GM21381 (cell line): ENCODE results near the gene NLRP7.
"Not testable (repeated sequence)": the region's sequence is repeated elsewhere in the genome, so short reads cannot be mapped to it uniquely, and the experiment has no call there.

Experiments used
- ATAC-seq: cut with Tn5 transposase; IDR thresholded peaks from one replicate; pipeline ENCODE4 v1.9.1; 2021; ENCODE audit warnings: mild to moderate bottlenecking, moderate library complexity; ENCODE audit not compliant: unreplicated experiment

The NLRP7 gene

GRCh38 chr19:54947381-54947780 is at the start of gene NLRP7:
TSS of gene NLRP7 (minus strand) at chr19:54947530.
- ATAC-seq: no peak

- ATAC-seq: no peak
Measured at GRCh38 chr19:54995561-54995960, 48.2 kb upstream of the NLRP7 start.

GRCh38 chr19:54989531-54989930 is 42.2 kb upstream of the NLRP7 start:
- ATAC-seq: not testable (repeated sequence)

- not testable (repeated sequence) for ATAC-seq
Measured at GRCh38 chr19:54982562-54982961, 35.2 kb upstream of the NLRP7 start.

- ATAC-seq: not testable (repeated sequence)
Measured at GRCh38 chr19:54973229-54974090, 26.1 kb upstream of the NLRP7 start.

- ATAC-seq: not testable (repeated sequence)
Measured at GRCh38 chr19:54971446-54971845, 24.1 kb upstream of the NLRP7 start.

- ATAC-seq: no peak
Measured at GRCh38 chr19:54969647-54970046, 22.3 kb upstream of the NLRP7 start.

- ATAC-seq: no peak
Measured at GRCh38 chr19:54967611-54968010, 20.3 kb upstream of the NLRP7 start.

- ATAC-seq: not testable (repeated sequence)
Measured at GRCh38 chr19:54965055-54965454, 17.7 kb upstream of the NLRP7 start.

- no peak for ATAC-seq
Measured at GRCh38 chr19:54959840-54960239, 12.5 kb upstream of the NLRP7 start.

GRCh38 chr19:54955376-54955775 is 8.0 kb upstream of the NLRP7 start:
- ATAC-seq: no peak

GRCh38 chr19:54953345-54953713 is 6.0 kb upstream of the NLRP7 start:
- not testable (repeated sequence) for ATAC-seq

- ATAC-seq: no peak
Measured at GRCh38 chr19:54952591-54953344, 5.4 kb upstream of the NLRP7 start.

- not testable (repeated sequence) for ATAC-seq
Measured at GRCh38 chr19:54950580-54950979, 3.2 kb upstream of the NLRP7 start.

GRCh38 chr19:54949412-54949811 is 2.1 kb upstream of the NLRP7 start:
- no peak for ATAC-seq

GRCh38 chr19:54943772-54944361 is 3.5 kb downstream of the NLRP7 start:
- not testable (repeated sequence) for ATAC-seq

GRCh38 chr19:54939538-54939937 is 7.8 kb downstream of the NLRP7 start:
- ATAC-seq: not testable (repeated sequence)

GRCh38 chr19:54938906-54939305 is 8.4 kb downstream of the NLRP7 start:
- ATAC-seq: no peak

- ATAC-seq: no peak
Measured at GRCh38 chr19:54937926-54938325, 9.4 kb downstream of the NLRP7 start.

- ATAC-seq: no peak
Measured at GRCh38 chr19:54928299-54928698, 19.0 kb downstream of the NLRP7 start.

- ATAC-seq: no peak
Measured at GRCh38 chr19:54923276-54923675, 24.1 kb downstream of the NLRP7 start.

GRCh38 chr19:54921082-54921481 is 26.2 kb downstream of the NLRP7 start:
- no peak for ATAC-seq
